Inflammatory macrophage treated with lipopolysaccharide for 1 hour (primary cell): Measurements from ENCODE around the gene NDRG3.
"Not testable (repeated sequence)": the region's sequence is repeated elsewhere in the genome, so short reads cannot be mapped to it uniquely, and the experiment has no call there.

Experiments
- DNase-seq, 2 donors: peaks; one replicate each; pipeline ENCODE4 v3.0.0-alpha.2; 2020 to 2022

Gene NDRG3

DNA sequence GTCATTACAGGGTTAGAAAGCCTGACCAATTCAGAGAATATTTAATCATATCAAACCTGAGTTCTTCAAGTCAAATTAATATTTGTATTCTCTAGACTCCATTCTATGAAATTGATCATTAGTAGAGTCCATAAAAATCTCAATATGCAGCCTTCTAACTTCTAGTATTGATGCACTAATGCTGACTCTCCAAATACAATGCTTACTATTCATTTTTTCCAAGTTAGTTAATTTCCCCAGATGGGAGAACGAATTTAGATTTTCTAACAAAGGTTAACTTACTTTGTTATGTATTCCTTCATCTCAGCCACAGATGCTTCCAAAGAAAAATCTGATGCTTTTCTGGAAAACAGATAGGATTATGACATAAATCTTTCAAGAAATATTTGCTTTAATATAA, 12.4 kb upstream of the NDRG3 start:
- no peak for DNase-seq

DNA sequence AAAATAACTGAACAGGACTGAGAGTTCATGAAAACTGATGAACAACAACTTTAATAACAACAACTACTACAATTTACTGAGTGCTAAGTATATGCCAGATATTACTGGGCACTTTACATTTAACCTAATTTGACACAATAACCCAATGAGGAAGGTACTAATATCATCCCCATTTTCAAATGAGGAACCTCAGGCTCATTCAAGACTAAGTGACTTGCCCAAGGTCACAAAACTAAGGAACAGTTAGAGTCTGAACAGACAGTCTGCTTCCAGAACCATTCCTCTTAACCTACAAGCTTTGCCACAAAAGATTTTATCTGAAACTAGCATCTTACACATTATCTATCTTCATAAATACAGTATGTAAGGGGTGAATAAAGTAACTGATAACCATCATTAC, 10.6 kb upstream of the NDRG3 start:
- DNase-seq: peak; percentile 43 to 48

DNA sequence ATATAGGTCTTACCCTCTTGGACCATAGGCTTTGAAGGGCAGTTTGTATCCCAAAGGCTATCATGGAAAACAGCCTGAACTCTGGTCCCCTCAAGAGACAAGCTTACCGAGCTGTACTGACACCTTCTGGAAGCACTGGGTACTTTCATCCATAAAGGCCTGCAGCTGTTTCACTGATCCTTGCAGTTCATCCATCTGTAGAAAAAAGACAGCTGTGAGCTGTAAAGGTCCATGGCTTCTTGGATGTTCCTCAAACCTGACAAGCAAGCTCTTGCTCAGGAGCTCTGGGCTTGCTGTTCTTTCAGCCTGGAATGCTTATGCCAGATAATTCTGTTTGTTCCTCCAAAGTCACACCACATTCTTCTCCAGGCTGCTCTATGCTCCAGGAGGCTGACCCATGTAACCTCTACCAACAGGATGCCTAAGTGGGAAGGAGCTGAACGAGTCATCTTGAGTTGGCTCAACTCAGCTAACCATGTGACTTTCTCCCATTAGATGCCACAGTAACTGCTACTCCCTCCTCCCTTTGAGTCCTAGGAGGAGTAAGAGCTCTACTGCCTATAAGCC, 8.8 kb upstream of the NDRG3 start:
- peak; percentile 65 to 72 for DNase-seq

GRCh38 chr20:36752582-36752981, 6.7 kb upstream of the NDRG3 start:
- DNase-seq: no peak

DNA sequence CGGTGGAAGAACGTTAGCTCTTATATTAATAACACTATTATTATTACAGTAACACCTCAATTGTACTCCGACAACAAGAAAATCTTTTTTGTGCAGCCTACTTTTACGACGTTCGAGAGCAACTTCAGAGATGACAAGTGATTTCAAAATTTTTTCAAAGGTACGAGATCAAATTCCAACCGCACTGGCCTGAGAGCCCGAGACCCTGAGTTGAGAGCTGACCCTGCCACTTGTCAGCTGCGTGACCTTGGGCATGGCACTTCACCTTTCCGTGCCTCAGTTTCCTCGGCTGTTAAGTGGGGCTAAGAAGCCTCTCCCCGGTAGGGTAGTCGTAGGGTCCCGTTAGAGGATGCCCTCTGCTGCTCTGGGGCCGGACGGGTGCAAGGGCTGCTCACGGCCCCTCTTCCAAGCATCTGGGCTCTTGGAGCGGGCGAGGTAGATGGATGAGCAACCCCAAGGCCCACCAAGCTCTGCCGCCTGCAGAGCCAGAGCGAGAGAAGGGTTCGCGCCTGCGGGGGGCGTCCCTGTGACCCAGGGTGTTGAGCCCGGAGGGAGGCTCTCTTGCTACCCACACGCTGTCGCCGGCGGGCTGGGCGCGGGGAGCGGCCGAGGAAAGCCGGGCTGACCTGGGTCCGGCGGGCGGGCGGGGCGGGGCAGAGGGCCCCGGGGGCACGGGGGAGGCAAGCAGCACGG, 510 bp downstream of the NDRG3 start:
- no peak for DNase-seq

DNA sequence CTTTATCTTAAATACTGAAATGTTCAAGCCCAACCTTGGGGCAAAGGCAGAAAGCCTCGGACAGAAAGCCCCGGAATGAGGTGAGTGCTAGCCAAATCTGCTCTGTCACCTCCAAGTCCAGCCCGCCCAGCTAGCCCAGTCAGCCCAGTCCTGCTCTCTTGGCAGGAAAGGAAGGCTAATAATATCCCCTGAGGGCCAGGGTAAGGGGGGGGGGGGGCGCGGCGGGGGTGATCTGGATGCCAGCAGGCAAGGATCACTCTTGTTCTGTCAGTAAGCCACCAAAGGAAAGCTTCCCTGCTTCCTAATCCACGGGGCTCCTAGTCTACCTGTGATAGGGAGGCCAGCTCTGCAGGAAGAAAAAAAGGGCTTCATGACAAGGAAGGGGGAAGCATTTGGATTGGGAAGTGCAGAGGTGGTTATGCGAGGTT, 1.1 kb downstream of the NDRG3 start:
- no peak for DNase-seq

GRCh38 chr20:36744243-36744642, 1.6 kb downstream of the NDRG3 start:
- no peak for DNase-seq

- DNase-seq: no peak
Observed at GRCh38 chr20:36742558-36742957, 3.3 kb downstream of the NDRG3 start.

GRCh38 chr20:36741072-36741471, 4.8 kb downstream of the NDRG3 start:
- no peak for DNase-seq

GRCh38 chr20:36737183-36737499, 8.7 kb downstream of the NDRG3 start:
- no peak for DNase-seq

GRCh38 chr20:36736451-36737182, 9.3 kb downstream of the NDRG3 start:
- no peak for DNase-seq

GRCh38 chr20:36732456-36732855, 13.4 kb downstream of the NDRG3 start:
- no peak for DNase-seq

- no peak for DNase-seq
Observed at GRCh38 chr20:36728986-36729385, 16.9 kb downstream of the NDRG3 start.

DNA sequence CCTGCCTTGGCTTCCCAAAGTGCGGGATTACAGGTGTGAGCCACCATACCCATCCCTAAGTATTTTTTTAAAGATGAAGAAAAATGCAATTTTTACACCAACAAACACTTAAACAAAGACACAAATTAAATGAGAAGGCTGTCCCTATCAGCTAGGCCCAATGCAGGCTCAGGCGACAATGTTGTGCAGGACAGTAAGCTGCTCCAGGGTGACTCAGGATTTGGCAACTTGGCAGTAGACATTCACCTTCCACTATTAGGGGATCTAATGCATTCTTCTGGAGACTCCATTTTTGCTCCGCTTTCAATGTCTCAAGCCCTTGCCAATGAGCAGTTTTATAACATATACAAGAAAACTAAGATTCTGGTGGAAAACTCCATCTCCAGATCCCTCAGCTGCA, 19.7 kb downstream of the NDRG3 start:
- DNase-seq: no peak

DNA sequence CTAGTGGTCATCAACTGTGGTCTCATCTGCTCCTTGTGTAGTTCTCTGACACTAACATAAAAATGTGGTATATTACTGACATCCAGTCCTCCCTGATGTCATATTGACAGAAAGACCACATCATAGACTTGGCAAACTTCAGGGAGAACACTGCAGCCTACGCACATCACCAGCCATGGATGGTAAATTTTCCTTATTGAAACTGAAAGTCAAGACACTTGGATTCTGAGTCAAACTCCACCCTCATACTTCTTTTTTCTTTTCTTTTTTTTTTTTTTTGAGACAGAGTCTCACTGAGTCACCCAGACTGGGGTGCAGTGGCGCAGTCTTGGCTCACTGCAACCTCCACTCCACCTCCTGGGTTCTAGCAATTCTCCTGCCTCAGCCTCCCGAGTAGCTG, 25.4 kb downstream of the NDRG3 start:
- DNase-seq: peak; percentile 44 to 80

- DNase-seq: peak; percentile 35 to 50
Observed at GRCh38 chr20:36717657-36718056, 28.2 kb downstream of the NDRG3 start.

- DNase-seq: no peak
Observed at GRCh38 chr20:36717021-36717420, 28.9 kb downstream of the NDRG3 start.

DNA sequence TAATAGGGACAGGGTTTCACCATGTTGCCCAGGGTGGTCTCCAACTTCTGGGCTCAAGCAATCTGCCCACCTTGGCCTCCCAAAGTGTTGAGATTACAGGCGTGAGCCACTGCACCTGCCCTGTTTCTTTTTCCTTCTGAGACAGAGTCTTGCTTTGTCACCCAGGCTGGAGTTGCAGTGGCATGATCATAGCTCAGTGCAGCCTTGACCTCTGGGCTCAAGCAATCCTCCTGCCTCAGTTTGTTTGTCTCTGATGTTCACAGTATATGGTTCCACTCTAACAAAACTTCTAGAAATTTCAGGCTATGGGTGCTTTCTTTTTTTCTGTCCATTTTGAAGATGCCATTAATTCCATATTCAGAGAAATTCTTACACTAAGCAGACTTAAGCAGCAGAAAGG, 33.1 kb downstream of the NDRG3 start:
- DNase-seq: no peak

DNA sequence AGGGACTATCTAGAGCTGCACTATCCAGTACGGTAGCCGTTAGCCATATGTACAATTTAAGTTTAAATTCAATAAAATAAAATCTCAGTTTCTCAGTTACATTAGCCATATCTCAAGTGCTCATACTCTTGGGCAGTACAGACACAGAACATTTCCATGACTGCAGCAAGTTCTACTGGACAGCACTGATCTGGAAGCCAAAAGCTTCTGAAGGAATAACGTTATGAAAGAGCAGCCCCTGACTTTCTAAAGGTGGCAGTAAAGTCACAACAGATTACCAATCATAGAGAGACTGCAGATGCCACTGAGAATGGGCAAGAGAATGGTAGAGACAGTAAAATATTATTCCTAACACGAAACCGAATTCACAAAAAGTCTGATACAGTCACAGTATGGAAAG, 36.8 kb downstream of the NDRG3 start:
- DNase-seq: no peak

- no peak for DNase-seq
Observed at GRCh38 chr20:36703530-36703929, 42.4 kb downstream of the NDRG3 start.

GRCh38 chr20:36700438-36700837, 45.5 kb downstream of the NDRG3 start:
- DNase-seq: no peak

GRCh38 chr20:36695467-36695866, 50.4 kb downstream of the NDRG3 start:
- not testable (repeated sequence) for DNase-seq

DNA sequence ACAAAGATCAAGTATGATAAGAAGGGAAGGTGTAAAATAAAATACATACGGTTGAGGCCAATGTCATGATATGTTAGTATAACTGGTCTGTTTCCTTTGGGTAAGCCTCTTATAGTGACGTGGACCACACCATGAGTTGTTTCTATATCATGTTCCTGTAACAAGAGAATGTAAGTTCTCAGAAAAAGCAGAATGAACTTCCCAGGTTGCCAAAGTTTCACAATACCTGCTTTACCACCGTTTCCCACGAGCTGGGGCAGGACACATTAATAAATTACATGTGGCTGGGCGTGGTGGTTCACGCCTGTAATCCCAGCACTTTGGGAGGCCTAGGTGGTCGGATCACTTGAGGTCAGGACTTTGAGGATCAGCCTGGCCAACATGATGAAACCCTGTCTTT, 57.3 kb downstream of the NDRG3 start:
- DNase-seq: no peak

DNA sequence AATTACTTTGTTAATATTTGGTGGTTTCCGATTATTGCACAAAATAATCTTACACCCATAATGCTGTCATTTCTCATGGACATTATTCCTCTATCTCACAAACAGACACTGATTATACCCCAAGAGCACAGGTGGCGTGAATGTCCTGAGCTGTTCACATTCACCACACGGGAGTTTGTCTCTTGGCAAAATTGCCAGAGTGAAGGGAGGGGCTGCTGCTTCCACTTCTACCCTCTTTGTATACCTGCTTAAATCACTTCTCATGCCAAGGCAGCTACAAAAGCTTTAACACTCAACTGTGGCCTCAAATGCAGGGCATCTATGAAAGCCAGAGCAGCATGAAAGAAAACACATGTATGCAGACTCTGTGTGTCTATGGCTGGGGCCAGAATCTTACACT, 58.0 kb downstream of the NDRG3 start:
- DNase-seq: no peak

DNA sequence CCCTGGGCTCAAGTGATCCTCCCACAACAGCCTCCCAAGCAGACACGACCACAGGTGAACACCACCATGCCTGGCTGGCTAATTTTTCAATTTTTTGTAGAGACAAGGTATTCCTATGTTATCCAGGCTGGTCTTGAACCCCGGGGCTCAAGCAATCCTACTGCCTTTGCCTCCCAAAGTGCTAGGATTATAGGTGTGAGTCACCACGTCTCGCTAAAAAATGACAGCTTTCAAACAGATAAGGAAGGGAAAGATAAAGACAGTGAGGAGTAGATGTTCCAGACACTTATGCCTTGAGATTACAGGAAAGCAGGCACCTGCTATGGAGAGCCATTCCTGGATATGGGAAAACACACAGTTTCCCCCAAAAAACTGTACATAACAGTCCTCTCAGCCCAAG, 58.9 kb downstream of the NDRG3 start:
- no peak for DNase-seq
